Caco-2 (cell line): Measurements from ENCODE around the gene NHERF2. TPM values are rescaled to one million over a fixed set of nuclear protein-coding genes. Genes with fewer than 3 reads are reported as not detected.
"Not testable (repeated sequence)": the region's sequence is repeated elsewhere in the genome, so short reads cannot be mapped to it uniquely, and the experiment has no call there.

Source experiments
- BruUV-seq: library from RNA; stranded (reverse); fragments of 400-500 nt; replicated peaks from 2 replicates; lab custom pipeline; 2021; lab: Mats Ljungman, UMichigan
- CTCF ChIA-PET: fragments of 300-600 bp; sonication (Branson Sonifier 250); formaldehyde crosslinking; loops from one replicate; lab custom pipeline; 2022; ENCODE audit warnings: antibody characterized with exemption; lab: Charles Lee
- POLR2A ChIA-PET: fragments of 300-600 bp; sonication (Branson Sonifier 250); formaldehyde crosslinking; loops from one replicate; lab custom pipeline; 2022; ENCODE audit warnings: antibody characterized with exemption; lab: Charles Lee
- DNase-seq, 2 experiments: peaks; one replicate each; pipeline versions ENCODE4 v3.0.0 to v3.0.0-alpha.2; 2020 to 2022
- H3K27me3 ChIP-seq: replicated peaks from 2 replicates; pipeline ENCODE4 v1.6.0; 2011; ENCODE audit warnings: low read length; ENCODE audit not compliant: control insufficient read depth, insufficient read depth
- H3K36me3 ChIP-seq: 2 replicates; pipeline ENCODE4 v1.5.1; 2011; ENCODE audit warnings: low read length; ENCODE audit not compliant: control insufficient read depth, insufficient read depth
- H3K4me1 ChIP-seq: fragments of 250-450 bp; sonication (Bioruptor Pico); 2 replicates; pipeline ENCODE4 v1.5.1; 2020; ENCODE audit warnings: mild to moderate bottlenecking
- H3K4me3 ChIP-seq: 2 replicates; pipeline ENCODE4 v1.5.1; 2011; ENCODE audit warnings: low read depth, mild to moderate bottlenecking, control low read depth, low read length
- H3K9me3 ChIP-seq: fragments of 250-450 bp; sonication (Bioruptor Pico); 2 replicates; pipeline ENCODE4 v1.5.1; 2020; ENCODE audit warnings: mild to moderate bottlenecking, moderate library complexity
- H3K27ac Mint-ChIP-seq: one replicate; pipeline ENCODE4 v1.8.0; 2022; ENCODE audit warnings: mixed read lengths; ENCODE audit not compliant: unreplicated experiment
- H3K27me3 Mint-ChIP-seq: one replicate; pipeline ENCODE4 v1.8.0; 2022; ENCODE audit warnings: mixed read lengths; ENCODE audit not compliant: insufficient read depth, unreplicated experiment
- H3K36me3 Mint-ChIP-seq: one replicate; pipeline ENCODE4 v1.8.0; 2022; ENCODE audit warnings: mild to moderate bottlenecking, mixed read lengths; ENCODE audit not compliant: insufficient read depth, unreplicated experiment
- H3K4me1 Mint-ChIP-seq: one replicate; pipeline ENCODE4 v1.8.0; 2022; ENCODE audit warnings: low read depth, mixed read lengths; ENCODE audit not compliant: unreplicated experiment
- H3K4me3 Mint-ChIP-seq: one replicate; pipeline ENCODE4 v1.8.0; 2022; ENCODE audit warnings: mild to moderate bottlenecking, moderate library complexity, mixed read lengths; ENCODE audit not compliant: unreplicated experiment
- H3K9me3 Mint-ChIP-seq: one replicate; pipeline ENCODE4 v1.8.0; 2022; ENCODE audit warnings: mixed read lengths; ENCODE audit not compliant: unreplicated experiment
- CTCF ChIP-seq, 2 experiments: fragments of 200-600 bp in 1 of 2; IDR thresholded peaks; 1 replicate in 1 of 2; 2 replicates in 1 of 2; pipeline versions ENCODE4 v1.5.1 to v1.8.0; 2011 to 2022; ENCODE audit warnings: antibody characterized with exemption in 1 of 2, control low read depth in 1 of 2, inconsistent platforms in 1 of 2, low read depth in 1 of 2, low read length in 1 of 2, mild to moderate bottlenecking in 1 of 2, moderate library complexity in 1 of 2; ENCODE audit not compliant: insufficient read depth in 1 of 2, severe bottlenecking in 1 of 2, unreplicated experiment in 1 of 2
- intact Hi-C: fragments of 100-400 bp; cut with micrococcal nuclease; formaldehyde crosslinking; loops from one replicate; pipeline ENCODE4 v1.10.0; 2022; ENCODE audit not compliant: unreplicated experiment
- total RNA-seq: library from RNA; stranded (reverse); gene quantifications from 2 replicates; pipeline ENCODE4 v1.2.3, GENCODE V29; 2022

Gene NHERF2
- total RNA-seq, 1 experiment from 2014 or later = 26.6 TPM

- DNase-seq = no peak
- Histone ChIP-seq H3K27me3 (no peaks in the 10 kb centered on the region), H3K36me3 (no peaks in the 10 kb centered on the region; the same call in 1 of the 2 replicates), H3K4me1 (peaks cover 25% of the 10 kb centered on the region), H3K4me3 (no peak overlapping the region), H3K9me3 (no peaks in the 10 kb centered on the region)
- Mint-ChIP-seq H3K27ac (peak overlapping the region; percentile 48), H3K4me1 (no peaks in the 10 kb centered on the region), H3K36me3 (peaks cover 6% of the 10 kb centered on the region), H3K4me3 (no peak overlapping the region), H3K9me3 (no peaks in the 10 kb centered on the region), H3K27me3 (no peaks in the 10 kb centered on the region)
- no peak for TF ChIP-seq CTCF (IDR thresholded peaks at IDR 0.05; ENCODE audit: insufficient read depth in 1 of 2, low read depth in 1 of 2, low read length in 1 of 2, severe bottlenecking in 1 of 2, unreplicated experiment in 1 of 2)
- BruUV-seq = no TSS peak
- intact Hi-C loops = no loop called here
- ChIA-PET CTCF (no interaction called here), POLR2A (no interaction called here)
Measured at GRCh38 chr16:2033057-2033908, 6.6 kb downstream of the NHERF2 start.

GRCh38 chr16:2033909-2034695 is 7.4 kb downstream of the NHERF2 start:
- Mint-ChIP-seq H3K27ac (peak overlapping the region; percentile 48), H3K36me3 (peaks cover 13% of the 10 kb centered on the region)
- DNase-seq, H3K4me1 Mint-ChIP-seq, intact Hi-C loops, H3K27me3 ChIP-seq, H3K9me3 Mint-ChIP-seq, BruUV-seq, POLR2A ChIA-PET, CTCF ChIA-PET, H3K27me3 Mint-ChIP-seq, H3K4me3 Mint-ChIP-seq, H3K4me3 ChIP-seq, H3K36me3 ChIP-seq, H3K9me3 ChIP-seq: not testable (repeated sequence)
- peaks cover 26% of the 10 kb centered on the region for H3K4me1 ChIP-seq

GRCh38 chr16:2034696-2035430 is 8.2 kb downstream of the NHERF2 start:
- no peaks in the 10 kb centered on the region for H3K9me3 Mint-ChIP-seq
- no peak overlapping the region for H3K4me3 Mint-ChIP-seq
- DNase-seq = no peak
- Histone ChIP-seq H3K4me3 (no peak overlapping the region), H3K9me3 (no peaks in the 10 kb centered on the region), H3K27me3 (no peaks in the 10 kb centered on the region), H3K4me1 (peaks cover 29% of the 10 kb centered on the region), H3K36me3 (no peaks in the 10 kb centered on the region; the same call in 1 of the 2 replicates)
- intact Hi-C loops = no loop called here
- CTCF ChIA-PET = interaction anchor here (0.5 to 0.7 kb wide), 2 partner anchors 21 to 24 kb away, joined by 3 read pairs; no protein-coding TSS in a partner anchor
- peaks cover 7% of the 10 kb centered on the region for H3K4me1 Mint-ChIP-seq
- H3K27ac Mint-ChIP-seq = peak overlapping the region; percentile 50
- no TSS peak for BruUV-seq
- TF ChIP-seq CTCF (IDR thresholded peaks at IDR 0.05; ENCODE audit: insufficient read depth in 1 of 2, low read depth in 1 of 2, low read length in 1 of 2, severe bottlenecking in 1 of 2, unreplicated experiment in 1 of 2) = no peak
- POLR2A ChIA-PET = no interaction called here
- H3K27me3 Mint-ChIP-seq = no peaks in the 10 kb centered on the region
- peaks cover 16% of the 10 kb centered on the region for H3K36me3 Mint-ChIP-seq
